Activated CD8-positive, alpha-beta T cell treated with anti-CD3 and anti-CD28 coated beads, Interleukin-2, amount 10 ng/mL, durations not matched to agents 7 days and 5 days (primary cell): ENCODE data around the gene RAB7A. TPM values are rescaled to one million over a fixed set of nuclear protein-coding genes. Genes with fewer than 3 reads are reported as not detected.

Experiments
- ATAC-seq: fragments of 150-1000 bp; cut with Tn5 transposase; one replicate; pipeline ENCODE4 v1.10.0; 2021; ENCODE audit warnings: moderate library complexity
- CTCF ChIA-PET: fragments of 350-600 bp; sonication (Branson Sonifier 250); formaldehyde crosslinking; loops from one replicate; lab custom pipeline; 2021; ENCODE audit warnings: antibody characterized with exemption; lab: Charles Lee
- POLR2A ChIA-PET: fragments of 350-600 bp; sonication (Branson Sonifier 250); formaldehyde crosslinking; loops from one replicate; lab custom pipeline; 2021; ENCODE audit warnings: antibody characterized with exemption; lab: Charles Lee
- DNase-seq: peaks from one replicate; pipeline ENCODE4 v3.0.0-alpha.2; 2020
- H3K27ac Mint-ChIP-seq: one replicate; pipeline ENCODE4 v1.8.0; 2021; ENCODE audit warnings: mild to moderate bottlenecking, mixed read lengths
- H3K27me3 Mint-ChIP-seq: one replicate; pipeline ENCODE4 v1.8.0; 2021; ENCODE audit warnings: low read depth, mixed read lengths
- H3K36me3 Mint-ChIP-seq: one replicate; pipeline ENCODE4 v1.8.0; 2021; ENCODE audit warnings: low read depth, mixed read lengths
- H3K4me1 Mint-ChIP-seq: one replicate; pipeline ENCODE4 v1.8.0; 2021; ENCODE audit warnings: low read depth, mixed read lengths
- H3K4me3 Mint-ChIP-seq: one replicate; pipeline ENCODE4 v1.8.0; 2021; ENCODE audit warnings: mild to moderate bottlenecking, mixed read lengths
- H3K9me3 Mint-ChIP-seq: one replicate; pipeline ENCODE4 v1.8.0; 2022; ENCODE audit warnings: mixed read lengths; ENCODE audit not compliant: insufficient read depth
- total RNA-seq, 2 experiments: library from RNA; stranded (reverse); gene quantifications; one replicate each; pipeline ENCODE4 v1.2.3, GENCODE V29; 2021

Gene RAB7A
- total RNA-seq, 2 experiments from 2014 or later, result 256 to 269 TPM

- H3K4me1 Mint-ChIP-seq, result peaks cover 76% of the 10 kb centered on the region
- DNase-seq, result peak; percentile 33
- no peaks in the 10 kb centered on the region for H3K27me3 Mint-ChIP-seq
- no peak overlapping the region for H3K4me3 Mint-ChIP-seq
- POLR2A ChIA-PET, result interaction anchor here (1.0 to 3.5 kb wide), 2 partner anchors 113 to 144 kb away, joined by 3 to 27 read pairs; partner anchors contain the start of gene RPN1
- peak; percentile 57 for ATAC-seq
- no peaks in the 10 kb centered on the region for H3K9me3 Mint-ChIP-seq
- peak overlapping the region; percentile 78 for H3K27ac Mint-ChIP-seq
- CTCF ChIA-PET, result interaction anchor here (0.6 to 10.7 kb wide), 36 partner anchors 8 to 188 kb away, joined by 3 to 256 read pairs (median 6); partner anchors contain the start of genes RAB7A and RPN1
- H3K36me3 Mint-ChIP-seq, result peaks cover 53% of the 10 kb centered on the region
Measured at GRCh38 chr3:128794067-128794768, 68.2 kb downstream of the RAB7A start.

DNA sequence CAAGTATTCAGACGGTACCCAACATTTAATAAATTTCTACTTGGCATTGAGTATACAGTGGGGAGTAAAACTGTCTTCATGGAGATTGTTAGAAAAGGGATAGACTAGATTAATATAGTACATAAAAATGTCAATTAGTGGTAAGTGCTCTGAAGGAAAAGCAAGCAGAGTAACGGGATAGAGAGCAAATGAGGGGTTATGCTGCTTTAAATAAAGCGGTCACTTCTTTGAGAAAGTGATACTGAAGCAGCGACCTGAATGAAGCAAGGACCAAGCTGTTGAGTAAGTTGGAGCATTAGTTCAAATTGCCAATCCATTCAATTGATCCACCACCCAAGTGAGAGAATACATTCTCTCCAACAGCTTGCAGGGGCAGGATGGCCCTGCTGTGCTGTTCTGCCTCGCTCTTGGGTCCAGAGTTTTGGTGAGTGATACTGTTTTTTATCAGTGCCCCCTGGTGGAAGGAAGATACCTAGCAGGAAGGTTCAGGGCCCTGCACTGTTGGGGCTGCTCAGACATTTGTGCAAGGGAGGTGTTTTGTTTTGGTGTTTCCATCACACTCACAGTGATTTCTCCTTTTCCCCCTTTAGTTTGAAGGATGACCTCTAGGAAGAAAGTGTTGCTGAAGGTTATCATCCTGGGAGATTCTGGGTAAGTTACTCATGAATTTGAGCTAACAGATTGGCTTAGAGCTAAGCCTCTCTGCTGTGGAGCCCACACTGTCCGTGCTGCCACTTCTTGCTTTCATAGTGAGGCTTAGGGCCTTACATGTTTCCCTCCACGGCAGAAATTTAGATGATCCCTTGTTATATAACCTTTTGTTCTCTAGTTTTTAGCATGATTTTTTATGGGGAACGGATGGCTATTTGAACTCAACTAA lies 69.0 kb downstream of the RAB7A start:
- no peaks in the 10 kb centered on the region for H3K27me3 Mint-ChIP-seq
- no peak overlapping the region for H3K4me3 Mint-ChIP-seq
- ATAC-seq (peak; percentile 91), DNase-seq (peak; percentile 81)
- H3K27ac Mint-ChIP-seq, result peak overlapping the region; percentile 78
- CTCF ChIA-PET, result interaction anchor here (0.6 to 10.7 kb wide), 44 partner anchors 8 to 234 kb away, joined by 3 to 256 read pairs (median 5); partner anchors contain the start of genes RAB7A and RPN1
- POLR2A ChIA-PET, result interaction anchor here (1.0 to 3.5 kb wide), 2 partner anchors 114 to 145 kb away, joined by 3 to 27 read pairs; partner anchors contain the start of gene RPN1
- no peaks in the 10 kb centered on the region for H3K9me3 Mint-ChIP-seq
- H3K36me3 Mint-ChIP-seq, result peaks cover 60% of the 10 kb centered on the region
- peaks cover 76% of the 10 kb centered on the region for H3K4me1 Mint-ChIP-seq

- CTCF ChIA-PET, result interaction anchor here (0.7 to 10.7 kb wide), 12 partner anchors 13 to 182 kb away, joined by 3 to 256 read pairs (median 4); no protein-coding TSS in a partner anchor
- peaks cover 59% of the 10 kb centered on the region for H3K36me3 Mint-ChIP-seq
- DNase-seq (no peak), ATAC-seq (no peak)
- H3K4me1 Mint-ChIP-seq, result peaks cover 73% of the 10 kb centered on the region
- POLR2A ChIA-PET, result interaction anchor here (0.6 to 2.2 kb wide), 5 partner anchors 10 to 120 kb away, joined by 3 to 7 read pairs (median 5); no protein-coding TSS in a partner anchor
- peak overlapping the region; percentile 86 for H3K27ac Mint-ChIP-seq
- peak overlapping the region; percentile 58 for H3K4me3 Mint-ChIP-seq
- H3K9me3 Mint-ChIP-seq, result no peaks in the 10 kb centered on the region
- H3K27me3 Mint-ChIP-seq, result no peaks in the 10 kb centered on the region
Measured at GRCh38 chr3:128799653-128800052, 73.7 kb downstream of the RAB7A start.

DNA sequence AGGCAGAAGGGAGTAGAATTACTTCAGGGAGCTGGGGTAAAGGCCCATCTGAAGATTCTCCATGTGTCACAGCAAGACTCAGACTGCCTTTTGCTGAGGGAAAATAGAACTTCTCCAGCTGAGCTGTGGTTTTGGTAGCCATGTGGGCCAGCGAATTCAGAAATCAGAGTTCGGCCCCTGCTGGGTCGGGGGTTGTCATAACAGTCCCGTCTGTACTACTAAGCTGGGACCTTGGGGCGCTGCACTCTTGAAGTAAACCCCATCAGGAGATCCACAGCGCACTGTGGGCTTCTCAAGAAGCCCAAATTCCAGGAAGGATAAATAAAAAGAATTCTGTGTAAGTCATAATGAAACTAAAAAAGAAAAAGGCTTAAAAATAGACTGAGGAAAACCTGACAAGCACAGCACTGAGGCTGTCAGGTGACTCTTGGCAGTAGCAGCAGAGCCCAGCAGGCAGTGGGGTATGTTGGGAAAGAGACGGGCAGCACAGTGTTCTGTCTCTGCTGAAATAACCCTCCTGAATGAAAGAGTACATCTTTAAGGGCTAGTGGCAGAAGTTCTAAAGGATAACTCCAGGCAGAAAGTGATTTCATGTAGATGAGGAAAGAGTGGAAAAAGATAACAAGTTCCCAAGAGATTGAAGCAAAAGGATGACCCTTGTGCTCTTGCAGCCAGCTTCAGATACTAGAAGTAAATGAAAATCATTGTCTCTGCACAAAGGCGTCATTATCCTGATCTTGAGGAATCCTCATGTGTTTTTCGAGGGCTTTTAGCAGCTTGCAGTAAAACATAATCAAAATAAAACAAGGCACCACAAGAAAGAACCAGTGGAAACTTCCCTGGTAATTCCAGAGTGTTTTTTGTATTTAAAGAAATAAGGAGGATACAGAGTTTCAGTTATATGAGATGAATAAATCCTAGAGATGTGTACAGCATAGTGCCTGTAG lies 74.5 kb downstream of the RAB7A start:
- peak; percentile 53 for DNase-seq

DNA sequence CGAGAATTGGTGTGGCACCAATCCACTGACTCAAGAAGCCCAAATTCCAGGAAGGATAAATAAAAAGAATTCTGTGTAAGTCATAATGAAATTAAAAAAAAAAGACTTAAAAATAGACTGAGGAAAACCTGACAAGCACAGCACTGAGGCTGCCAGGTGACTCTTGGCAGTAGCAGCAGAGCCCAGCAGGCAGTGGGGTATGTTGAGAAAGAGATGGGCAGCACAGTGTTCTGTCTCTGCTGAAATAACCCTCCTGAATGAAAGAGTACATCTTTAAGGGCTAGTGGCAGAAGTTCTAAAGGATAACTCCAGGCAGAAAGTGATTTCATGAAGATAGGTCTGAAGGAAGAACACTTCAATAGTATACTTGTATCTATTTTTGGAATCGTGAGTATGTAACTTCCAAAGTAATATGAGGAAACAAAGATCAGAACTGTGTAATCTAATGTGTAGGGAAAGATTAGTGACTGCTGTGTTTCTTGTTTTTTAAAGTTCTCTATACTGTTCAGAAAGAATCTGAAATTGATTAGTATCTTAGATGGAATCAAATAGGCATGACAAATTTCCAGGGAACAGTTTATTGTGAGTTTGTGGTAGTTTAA lies 75.9 kb downstream of the RAB7A start:
- no peak for ATAC-seq
- POLR2A ChIA-PET, result no interaction called here

More for the DNA sequence above, 74.5 kb downstream of the RAB7A start:
- Mint-ChIP-seq H3K4me3 (peak overlapping the region; percentile 58), H3K36me3 (peaks cover 59% of the 10 kb centered on the region), H3K4me1 (peaks cover 73% of the 10 kb centered on the region), H3K27ac (peak overlapping the region; percentile 86), H3K9me3 (no peaks in the 10 kb centered on the region), H3K27me3 (no peaks in the 10 kb centered on the region)
- peak; percentile 47 for ATAC-seq
- CTCF ChIA-PET, result interaction anchor here (0.7 to 10.7 kb wide), 11 partner anchors 14 to 183 kb away, joined by 3 to 256 read pairs (median 4); no protein-coding TSS in a partner anchor
- POLR2A ChIA-PET, result interaction anchor here (1.3 to 2.2 kb wide), 4 partner anchors 11 to 120 kb away, joined by 4 to 7 read pairs (median 5); no protein-coding TSS in a partner anchor

GRCh38 chr3:128803307-128803706 lies 77.3 kb downstream of the RAB7A start:
- Mint-ChIP-seq H3K27me3 (no peaks in the 10 kb centered on the region), H3K27ac (peak overlapping the region; percentile 90), H3K9me3 (no peaks in the 10 kb centered on the region), H3K4me1 (peaks cover 76% of the 10 kb centered on the region), H3K36me3 (peaks cover 63% of the 10 kb centered on the region), H3K4me3 (peak overlapping the region; percentile 71)
- no peak for ATAC-seq
- ChIA-PET POLR2A (interaction anchor here (1.6 to 2.3 kb wide), 2 partner anchors 15 to 122 kb away, joined by 6 to 7 read pairs; no protein-coding TSS in a partner anchor), CTCF (interaction anchor here (1.2 to 3.9 kb wide), 6 partner anchors 9 to 186 kb away, joined by 4 to 49 read pairs (median 14); no protein-coding TSS in a partner anchor)
- no peak for DNase-seq

More for the DNA sequence above, 75.9 kb downstream of the RAB7A start:
- peak overlapping the region; percentile 86 for H3K27ac Mint-ChIP-seq
- no peaks in the 10 kb centered on the region for H3K27me3 Mint-ChIP-seq
- no peak for DNase-seq
- CTCF ChIA-PET, result interaction anchor here (1.0 to 3.9 kb wide), 2 partner anchors 76 to 121 kb away, joined by 3 to 49 read pairs; partner anchors contain the start of gene RAB7A
- H3K36me3 Mint-ChIP-seq, result peaks cover 66% of the 10 kb centered on the region
- H3K4me1 Mint-ChIP-seq, result peaks cover 82% of the 10 kb centered on the region
- no peaks in the 10 kb centered on the region for H3K9me3 Mint-ChIP-seq
- peak overlapping the region; percentile 30 for H3K4me3 Mint-ChIP-seq

- H3K9me3 Mint-ChIP-seq, result no peaks in the 10 kb centered on the region
- CTCF ChIA-PET, result interaction anchor here (0.6 to 3.9 kb wide), 12 partner anchors 10 to 1109 kb away, joined by 3 to 49 read pairs (median 6); no protein-coding TSS in a partner anchor
- peak; percentile 89 for ATAC-seq
Measured at GRCh38 chr3:128804017-128804810, 78.2 kb downstream of the RAB7A start.

GRCh38 chr3:128804811-128805155 lies 78.8 kb downstream of the RAB7A start:
- H3K27me3 Mint-ChIP-seq, result no peaks in the 10 kb centered on the region
- peaks cover 63% of the 10 kb centered on the region for H3K4me1 Mint-ChIP-seq
- no peaks in the 10 kb centered on the region for H3K9me3 Mint-ChIP-seq
- H3K36me3 Mint-ChIP-seq, result peaks cover 62% of the 10 kb centered on the region
- ATAC-seq, result no peak
- DNase-seq, result no peak
- peak overlapping the region; percentile 71 for H3K4me3 Mint-ChIP-seq
- peak overlapping the region; percentile 85 for H3K27ac Mint-ChIP-seq
- POLR2A ChIA-PET, result interaction anchor here (1.4 to 2.3 kb wide), 3 partner anchors 16 to 124 kb away, joined by 6 to 7 read pairs (median 6); no protein-coding TSS in a partner anchor
- CTCF ChIA-PET, result interaction anchor here (0.6 to 3.9 kb wide), 11 partner anchors 10 to 1109 kb away, joined by 3 to 49 read pairs (median 6); no protein-coding TSS in a partner anchor

More at GRCh38 chr3:128804017-128804810, 78.2 kb downstream of the RAB7A start:
- H3K4me3 Mint-ChIP-seq, result peak overlapping the region; percentile 71
- peaks cover 68% of the 10 kb centered on the region for H3K4me1 Mint-ChIP-seq
- H3K27ac Mint-ChIP-seq, result peak overlapping the region; percentile 90
- POLR2A ChIA-PET, result interaction anchor here (1.4 to 2.3 kb wide), 3 partner anchors 16 to 123 kb away, joined by 6 to 7 read pairs (median 6); no protein-coding TSS in a partner anchor
- H3K36me3 Mint-ChIP-seq, result peaks cover 63% of the 10 kb centered on the region
- DNase-seq, result peak; percentile 82
- H3K27me3 Mint-ChIP-seq, result no peaks in the 10 kb centered on the region

- Mint-ChIP-seq H3K36me3 (peaks cover 60% of the 10 kb centered on the region), H3K4me3 (no peak overlapping the region), H3K4me1 (peaks cover 53% of the 10 kb centered on the region), H3K9me3 (no peaks in the 10 kb centered on the region), H3K27me3 (no peaks in the 10 kb centered on the region), H3K27ac (peak overlapping the region; percentile 62)
- POLR2A ChIA-PET, result interaction anchor here (1.2 kb wide), 1 partner anchor 9 kb away, joined by 3 read pairs; no protein-coding TSS in a partner anchor
- no peak for ATAC-seq
- CTCF ChIA-PET, result interaction anchor here (3.7 to 3.9 kb wide), 2 partner anchors 11 to 125 kb away, joined by 35 to 49 read pairs; no protein-coding TSS in a partner anchor
- DNase-seq, result no peak
Measured at GRCh38 chr3:128805772-128806171, 79.8 kb downstream of the RAB7A start.
